Measurements from ENCODE around the gene AMBP.

AMBP gene

DNA sequence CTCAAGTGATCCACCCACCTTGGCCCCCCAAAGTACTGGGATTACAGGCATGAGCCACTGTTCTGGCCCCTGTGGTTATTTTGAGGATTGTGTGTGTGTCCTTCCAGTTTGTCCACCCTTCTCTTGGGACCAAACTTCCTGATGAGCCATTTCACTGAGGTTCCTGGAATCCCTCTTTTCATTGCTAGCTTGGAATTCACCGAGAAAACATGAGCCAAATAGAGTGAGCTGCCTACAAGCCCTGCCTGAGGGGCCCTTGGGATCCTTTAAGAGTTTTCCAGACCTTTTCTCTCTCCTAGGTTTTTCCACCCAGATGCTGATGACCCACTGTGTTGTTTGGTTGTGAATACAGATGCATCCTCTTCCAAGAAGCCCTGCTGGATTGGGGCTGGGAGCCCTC is 34.2 kb upstream of the AMBP start:
- Histone ChIP-seq H3K9ac (ENCODE audit: low read length) (peak overlapping the region; percentile 14), H3K4me3 (ENCODE audit: insufficient read depth in 1 of 2, low read depth in 1 of 2, low read length in 2 of 2) (no peak overlapping the region), H3K36me3 (ENCODE audit: control insufficient read depth in 1 of 2, insufficient read depth in 2 of 2, low read depth in 1 of 2, low read length in 2 of 2) (peaks cover 0 to 3% of the 10 kb centered on the region in 2 experiments), H2BK15ac (ENCODE audit: low read depth, poor library complexity, severe bottlenecking) (no peak overlapping the region), H2AFZ (ENCODE audit: low read depth, low read length) (no peak overlapping the region), H3K27me3 (ENCODE audit: control insufficient read depth in 1 of 2, insufficient read depth in 1 of 2, low read length in 2 of 2) (peaks cover 9 to 31% of the 10 kb centered on the region in 2 experiments), H3K4ac (ENCODE audit: low read depth in 1 of 2, low read length in 2 of 2) (no peak overlapping the region), H2BK5ac (ENCODE audit: low read depth, low read length, poor library complexity, severe bottlenecking) (no peak overlapping the region), H2BK120ac (ENCODE audit: low read depth, low read length) (no peak overlapping the region), H4K8ac (ENCODE audit: low read length) (no peak overlapping the region), H3K4me1 (ENCODE audit: control insufficient read depth, insufficient read depth, low read depth, low read length) (peaks cover 21% of the 10 kb centered on the region), H2BK12ac (ENCODE audit: low read length in 2 of 2) (no peak overlapping the region), H3K27ac (ENCODE audit: low read length, poor library complexity, severe bottlenecking) (no peak overlapping the region), H3K4me2 (ENCODE audit: low read length, poor library complexity, severe bottlenecking) (no peak overlapping the region), H4K91ac (ENCODE audit: low read length) (no peak overlapping the region), H2AK5ac (ENCODE audit: low read length, severe bottlenecking) (peak overlapping the region; percentile 46), H3K23ac (ENCODE audit: low read length in 2 of 2) (no peak overlapping the region), H3K79me1 (replicated peaks; ENCODE audit: low read length, poor library complexity, severe bottlenecking) (no peaks in the 10 kb centered on the region), H3K14ac (ENCODE audit: low read length in 2 of 2) (no peak overlapping the region), H3K9me3 (ENCODE audit: control insufficient read depth, low read length) (no peaks in the 10 kb centered on the region), H3K18ac (ENCODE audit: low read depth in 1 of 2, low read length in 2 of 2) (no peak overlapping the region)
- WGBS, result 80% methylated on average over 1 of the region's 1 CpG
- DNase-seq, result no peak

DNA sequence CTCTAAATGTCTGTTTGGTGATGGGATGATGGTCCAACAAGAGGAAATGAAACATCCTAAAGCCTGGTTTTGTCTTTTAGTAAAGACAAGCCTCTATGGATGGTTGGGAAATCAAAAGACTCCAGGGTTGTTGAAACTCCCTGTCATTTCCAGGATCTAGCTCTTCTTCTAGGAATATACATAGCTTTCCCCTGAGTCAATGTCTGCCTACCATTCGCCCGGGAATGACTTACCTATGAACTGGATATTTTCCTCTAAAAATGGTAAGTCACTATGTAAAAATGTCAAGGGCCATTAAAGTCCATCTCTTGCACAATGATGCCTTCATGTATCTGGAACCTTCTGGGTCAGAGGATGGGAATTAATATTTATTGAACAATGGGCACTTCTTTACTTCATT is 32.1 kb upstream of the AMBP start:
- no peak overlapping the region for H3K4me2 ChIP-seq (ENCODE audit: low read length, poor library complexity, severe bottlenecking)
- H3K14ac ChIP-seq (ENCODE audit: low read length in 2 of 2), result no peak overlapping the region
- peaks cover 0 to 10% of the 10 kb centered on the region in 2 experiments for H3K27me3 ChIP-seq (ENCODE audit: control insufficient read depth in 1 of 2, insufficient read depth in 1 of 2, low read length in 2 of 2)
- H3K36me3 ChIP-seq (ENCODE audit: control insufficient read depth in 1 of 2, insufficient read depth in 2 of 2, low read depth in 1 of 2, low read length in 2 of 2), result no peaks in the 10 kb centered on the region
- H2AK5ac ChIP-seq (ENCODE audit: low read length, severe bottlenecking), result peak overlapping the region; percentile 21
- H4K91ac ChIP-seq (ENCODE audit: low read length), result no peak overlapping the region
- no peak overlapping the region for H2BK120ac ChIP-seq (ENCODE audit: low read depth, low read length)
- peaks cover 21% of the 10 kb centered on the region for H3K4me1 ChIP-seq (ENCODE audit: control insufficient read depth, insufficient read depth, low read depth, low read length)
- H3K4me3 ChIP-seq (ENCODE audit: insufficient read depth in 1 of 2, low read depth in 1 of 2, low read length in 2 of 2), result no peak overlapping the region
- H3K9me3 ChIP-seq (ENCODE audit: control insufficient read depth, low read length), result no peaks in the 10 kb centered on the region
- H3K4ac ChIP-seq (ENCODE audit: low read depth in 1 of 2, low read length in 2 of 2), result no peak overlapping the region
- no peak overlapping the region for H2BK15ac ChIP-seq (ENCODE audit: low read depth, poor library complexity, severe bottlenecking)
- WGBS, result no CpG with 5 or more reads among the region's 2 CpGs
- no peak overlapping the region for H3K23ac ChIP-seq (ENCODE audit: low read length in 2 of 2)
- DNase-seq, result peak; percentile 65
- H3K27ac ChIP-seq (ENCODE audit: low read length, poor library complexity, severe bottlenecking), result peak overlapping the region; percentile 4
- no peak overlapping the region for H4K8ac ChIP-seq (ENCODE audit: low read length)
- no peaks in the 10 kb centered on the region for H3K79me1 ChIP-seq (replicated peaks; ENCODE audit: low read length, poor library complexity, severe bottlenecking)
- H3K9ac ChIP-seq (ENCODE audit: low read length), result no peak overlapping the region
- no peak overlapping the region for H2AFZ ChIP-seq (ENCODE audit: low read depth, low read length)
- no peak overlapping the region for H2BK5ac ChIP-seq (ENCODE audit: low read depth, low read length, poor library complexity, severe bottlenecking)
- H3K18ac ChIP-seq (ENCODE audit: low read depth in 1 of 2, low read length in 2 of 2), result no peak overlapping the region
- no peak overlapping the region for H2BK12ac ChIP-seq (ENCODE audit: low read length in 2 of 2)

DNA sequence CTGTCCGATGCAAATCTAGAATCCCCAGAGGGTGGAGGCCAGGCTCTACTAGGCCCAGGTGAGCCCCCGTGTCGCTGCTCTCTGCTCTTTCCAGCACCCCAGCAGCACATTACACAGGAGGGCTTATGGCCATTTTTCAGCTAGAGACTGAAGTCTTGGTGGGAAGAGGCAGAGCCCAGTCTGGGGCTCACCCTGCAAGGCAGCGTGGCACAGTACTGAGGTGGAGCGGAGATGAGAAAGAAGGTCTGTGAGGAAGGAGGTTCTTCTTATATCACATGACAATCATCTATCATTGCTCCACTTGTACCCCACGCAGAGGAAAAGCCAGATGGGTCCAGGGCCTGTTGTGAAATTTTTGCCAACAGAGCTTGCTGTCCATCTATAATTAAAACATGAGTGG is 31.0 kb upstream of the AMBP start:
- no peak overlapping the region for H3K18ac ChIP-seq (ENCODE audit: low read depth in 1 of 2, low read length in 2 of 2)
- H2AFZ ChIP-seq (ENCODE audit: low read depth, low read length), result no peak overlapping the region
- no peak overlapping the region for H3K4me3 ChIP-seq (ENCODE audit: insufficient read depth in 1 of 2, low read depth in 1 of 2, low read length in 2 of 2)
- H2BK15ac ChIP-seq (ENCODE audit: low read depth, poor library complexity, severe bottlenecking), result no peak overlapping the region
- H2AK5ac ChIP-seq (ENCODE audit: low read length, severe bottlenecking), result peak overlapping the region; percentile 42
- H3K9ac ChIP-seq (ENCODE audit: low read length), result no peak overlapping the region
- no peak overlapping the region for H4K8ac ChIP-seq (ENCODE audit: low read length)
- no peaks in the 10 kb centered on the region for H3K36me3 ChIP-seq (ENCODE audit: control insufficient read depth in 1 of 2, insufficient read depth in 2 of 2, low read depth in 1 of 2, low read length in 2 of 2)
- 100% methylated on average over 3 of the region's 6 CpGs for WGBS
- H3K79me1 ChIP-seq (replicated peaks; ENCODE audit: low read length, poor library complexity, severe bottlenecking), result no peaks in the 10 kb centered on the region
- H3K27ac ChIP-seq (ENCODE audit: low read length, poor library complexity, severe bottlenecking), result no peak overlapping the region
- H3K9me3 ChIP-seq (ENCODE audit: control insufficient read depth, low read length), result no peaks in the 10 kb centered on the region
- H2BK5ac ChIP-seq (ENCODE audit: low read depth, low read length, poor library complexity, severe bottlenecking), result no peak overlapping the region
- no peak overlapping the region for H4K91ac ChIP-seq (ENCODE audit: low read length)
- no peak for DNase-seq
- H2BK120ac ChIP-seq (ENCODE audit: low read depth, low read length), result no peak overlapping the region
- peak overlapping the region in 1 of 2 experiments; percentile 24 for H3K23ac ChIP-seq (ENCODE audit: low read length in 2 of 2)
- no peak overlapping the region for H3K4me2 ChIP-seq (ENCODE audit: low read length, poor library complexity, severe bottlenecking)
- H3K27me3 ChIP-seq (ENCODE audit: control insufficient read depth in 1 of 2, insufficient read depth in 1 of 2, low read length in 2 of 2), result peaks cover 0 to 9% of the 10 kb centered on the region in 2 experiments
- H3K4me1 ChIP-seq (ENCODE audit: control insufficient read depth, insufficient read depth, low read depth, low read length), result peaks cover 21% of the 10 kb centered on the region
- H2BK12ac ChIP-seq (ENCODE audit: low read length in 2 of 2), result no peak overlapping the region
- no peak overlapping the region for H3K4ac ChIP-seq (ENCODE audit: low read depth in 1 of 2, low read length in 2 of 2)
- no peak overlapping the region for H3K14ac ChIP-seq (ENCODE audit: low read length in 2 of 2)

DNA sequence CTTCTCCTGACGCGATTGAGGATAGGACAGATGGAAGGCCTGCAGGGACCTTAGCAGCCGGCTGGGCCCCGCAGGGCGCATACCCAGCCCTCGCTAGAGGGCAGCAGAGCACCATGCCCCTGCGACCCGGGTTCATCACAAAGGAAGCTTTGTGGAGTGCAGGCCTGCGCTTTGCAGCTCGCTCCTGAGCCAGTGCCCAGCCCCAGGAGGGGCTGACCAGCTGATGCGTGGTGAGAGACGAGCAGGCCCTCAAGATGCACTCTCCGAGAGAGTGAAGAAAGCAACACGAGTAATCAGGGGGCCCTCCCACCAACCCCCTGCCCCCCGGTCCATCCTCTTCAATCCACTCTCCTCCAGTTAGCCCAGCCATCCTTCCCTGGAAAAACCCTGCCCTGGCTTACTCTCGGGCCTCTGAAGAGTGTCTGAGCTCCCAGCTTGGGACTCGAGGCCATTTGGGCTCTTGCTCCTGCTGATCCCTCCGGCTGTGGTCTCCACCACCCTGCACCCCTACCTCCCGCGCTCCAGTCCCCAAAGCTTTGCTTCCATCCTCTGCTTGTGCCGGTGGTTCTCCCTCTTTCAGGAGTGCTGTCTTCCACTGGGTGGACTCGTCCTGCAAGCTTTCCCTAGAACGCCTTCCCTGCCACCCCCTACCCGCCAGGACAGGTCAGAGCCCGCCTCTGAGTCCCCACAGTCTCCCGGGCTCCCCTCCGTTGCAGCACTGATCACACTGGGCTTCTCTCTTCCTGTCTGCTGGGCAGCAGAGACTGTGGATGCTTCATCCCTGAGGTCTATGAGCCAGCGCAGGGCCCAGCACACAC is 30.1 kb upstream of the AMBP start:
- Histone ChIP-seq H3K18ac (ENCODE audit: low read depth in 1 of 2, low read length in 2 of 2) (no peak overlapping the region), H4K91ac (ENCODE audit: low read length) (no peak overlapping the region), H2BK12ac (ENCODE audit: low read length in 2 of 2) (no peak overlapping the region), H3K4ac (ENCODE audit: low read depth in 1 of 2, low read length in 2 of 2) (no peak overlapping the region), H3K79me1 (replicated peaks; ENCODE audit: low read length, poor library complexity, severe bottlenecking) (no peaks in the 10 kb centered on the region), H3K9me3 (ENCODE audit: control insufficient read depth, low read length) (peaks cover 6% of the 10 kb centered on the region), H3K27ac (ENCODE audit: low read length, poor library complexity, severe bottlenecking) (no peak overlapping the region), H3K4me1 (ENCODE audit: control insufficient read depth, insufficient read depth, low read depth, low read length) (peaks cover 21% of the 10 kb centered on the region), H4K8ac (ENCODE audit: low read length) (no peak overlapping the region), H2BK15ac (ENCODE audit: low read depth, poor library complexity, severe bottlenecking) (no peak overlapping the region), H2BK5ac (ENCODE audit: low read depth, low read length, poor library complexity, severe bottlenecking) (no peak overlapping the region), H3K36me3 (ENCODE audit: control insufficient read depth in 1 of 2, insufficient read depth in 2 of 2, low read depth in 1 of 2, low read length in 2 of 2) (no peaks in the 10 kb centered on the region), H3K4me3 (ENCODE audit: insufficient read depth in 1 of 2, low read depth in 1 of 2, low read length in 2 of 2) (no peak overlapping the region), H3K9ac (ENCODE audit: low read length) (no peak overlapping the region), H3K23ac (ENCODE audit: low read length in 2 of 2) (no peak overlapping the region), H3K4me2 (ENCODE audit: low read length, poor library complexity, severe bottlenecking) (no peak overlapping the region), H2AK5ac (ENCODE audit: low read length, severe bottlenecking) (peak overlapping the region; percentile 42), H2AFZ (ENCODE audit: low read depth, low read length) (no peak overlapping the region), H3K14ac (ENCODE audit: low read length in 2 of 2) (no peak overlapping the region), H3K27me3 (ENCODE audit: control insufficient read depth in 1 of 2, insufficient read depth in 1 of 2, low read length in 2 of 2) (peaks cover 0 to under 1% of the 10 kb centered on the region in 2 experiments), H2BK120ac (ENCODE audit: low read depth, low read length) (no peak overlapping the region)
- DNase-seq, result peak; percentile 74
- 43% methylated on average over 27 of the region's 28 CpGs for WGBS
